ENCODE measurements around the gene DAZAP1. TPM values are rescaled to one million over a fixed set of nuclear protein-coding genes. Genes with fewer than 3 reads are reported as not detected.

The DAZAP1 gene
- total and polyA plus RNA-seq, 2 experiments from 2014 or later, result 35.8 to 46.8 TPM

DNA sequence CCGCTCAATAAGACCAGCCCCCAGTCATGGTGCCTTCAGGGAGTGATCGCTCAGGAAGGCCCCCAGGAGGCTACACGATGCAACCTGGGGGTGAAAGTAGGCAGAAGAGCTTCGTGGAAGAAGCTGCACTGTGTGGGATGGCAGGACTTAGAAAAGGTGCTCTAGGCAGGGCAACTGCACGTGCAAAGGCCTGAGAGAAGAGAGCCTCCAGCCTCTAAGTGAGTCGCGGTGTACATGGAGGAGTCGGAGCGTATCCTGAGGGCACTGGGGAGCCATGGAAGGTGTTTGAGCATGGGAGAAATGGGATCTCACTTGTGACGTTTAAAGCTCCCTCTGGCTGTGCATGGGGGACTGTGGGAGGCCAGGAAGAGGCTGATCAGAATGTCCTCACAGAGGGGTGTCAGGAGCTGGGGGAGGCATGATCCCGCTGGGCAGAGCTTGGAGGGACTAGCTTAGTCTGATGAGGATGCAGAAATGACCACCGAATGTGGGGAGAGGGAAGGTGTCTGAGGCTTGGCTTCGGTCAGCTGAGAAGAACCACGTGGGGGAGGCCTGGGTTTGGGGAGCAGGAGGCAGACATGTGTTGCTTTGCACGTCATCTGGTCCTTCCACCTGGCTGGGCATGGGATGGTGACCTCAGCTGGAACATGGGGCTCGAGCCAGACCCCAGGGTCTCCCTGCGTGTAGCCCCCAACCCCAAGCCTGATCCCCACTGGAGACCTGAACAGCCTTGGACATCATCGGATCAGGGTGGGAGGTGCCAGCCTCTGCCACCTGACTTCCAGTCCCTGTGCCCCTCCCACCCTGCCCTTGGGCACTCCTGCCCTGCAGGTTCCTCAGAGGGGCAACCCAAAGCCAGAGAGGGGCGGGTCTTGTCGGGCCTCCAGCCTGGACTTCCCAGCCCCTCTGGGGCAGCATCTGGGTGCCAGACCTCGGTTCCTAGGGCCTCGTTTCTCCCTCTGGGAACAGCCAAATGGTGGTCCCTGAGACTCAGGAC, 43.6 kb downstream of the DAZAP1 start:
- DNase-seq (ENCODE audit: low spot score), result no peak
- Histone ChIP-seq H4K20me1 (ENCODE audit: insufficient read depth, poor library complexity, severe bottlenecking) (no peaks in the 10 kb centered on the region), H2AFZ (no peak overlapping the region), H3K4me3 (no peak overlapping the region), H3K79me2 (no peaks in the 10 kb centered on the region), H3K9me3 (ENCODE audit: low read depth) (no peaks in the 10 kb centered on the region), H3K4me2 (no peak overlapping the region), H3K9me2 (replicated peaks; ENCODE audit: insufficient read depth) (no peaks in the 10 kb centered on the region), H3K27me3 (peaks cover 87% of the 10 kb centered on the region), H3K4me1 (ENCODE audit: insufficient read depth) (peaks cover 4% of the 10 kb centered on the region), H3K27ac (no peak overlapping the region), H3K36me3 (replicated peaks; ENCODE audit: insufficient read depth, low read depth) (no peaks in the 10 kb centered on the region)
- 61% methylated on average over 21 of the region's 22 CpGs for WGBS (ENCODE audit: low lambda C conversion rate, missing lambda C conversion rate)
- TF ChIP-seq EZH2phosphoT487 (IDR thresholded peaks at IDR 0.05; ENCODE audit: low read depth, severe bottlenecking, unreplicated experiment), result peak; percentile 18
- TF ChIP-seq, protein P1, sequence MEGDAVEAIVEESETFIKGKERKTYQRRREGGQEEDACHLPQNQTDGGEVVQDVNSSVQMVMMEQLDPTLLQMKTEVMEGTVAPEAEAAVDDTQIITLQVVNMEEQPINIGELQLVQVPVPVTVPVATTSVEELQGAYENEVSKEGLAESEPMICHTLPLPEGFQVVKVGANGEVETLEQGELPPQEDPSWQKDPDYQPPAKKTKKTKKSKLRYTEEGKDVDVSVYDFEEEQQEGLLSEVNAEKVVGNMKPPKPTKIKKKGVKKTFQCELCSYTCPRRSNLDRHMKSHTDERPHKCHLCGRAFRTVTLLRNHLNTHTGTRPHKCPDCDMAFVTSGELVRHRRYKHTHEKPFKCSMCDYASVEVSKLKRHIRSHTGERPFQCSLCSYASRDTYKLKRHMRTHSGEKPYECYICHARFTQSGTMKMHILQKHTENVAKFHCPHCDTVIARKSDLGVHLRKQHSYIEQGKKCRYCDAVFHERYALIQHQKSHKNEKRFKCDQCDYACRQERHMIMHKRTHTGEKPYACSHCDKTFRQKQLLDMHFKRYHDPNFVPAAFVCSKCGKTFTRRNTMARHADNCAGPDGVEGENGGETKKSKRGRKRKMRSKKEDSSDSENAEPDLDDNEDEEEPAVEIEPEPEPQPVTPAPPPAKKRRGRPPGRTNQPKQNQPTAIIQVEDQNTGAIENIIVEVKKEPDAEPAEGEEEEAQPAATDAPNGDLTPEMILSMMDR (IDR thresholded peaks at IDR 0.05; ENCODE audit: poor library complexity), result no peak

DNA sequence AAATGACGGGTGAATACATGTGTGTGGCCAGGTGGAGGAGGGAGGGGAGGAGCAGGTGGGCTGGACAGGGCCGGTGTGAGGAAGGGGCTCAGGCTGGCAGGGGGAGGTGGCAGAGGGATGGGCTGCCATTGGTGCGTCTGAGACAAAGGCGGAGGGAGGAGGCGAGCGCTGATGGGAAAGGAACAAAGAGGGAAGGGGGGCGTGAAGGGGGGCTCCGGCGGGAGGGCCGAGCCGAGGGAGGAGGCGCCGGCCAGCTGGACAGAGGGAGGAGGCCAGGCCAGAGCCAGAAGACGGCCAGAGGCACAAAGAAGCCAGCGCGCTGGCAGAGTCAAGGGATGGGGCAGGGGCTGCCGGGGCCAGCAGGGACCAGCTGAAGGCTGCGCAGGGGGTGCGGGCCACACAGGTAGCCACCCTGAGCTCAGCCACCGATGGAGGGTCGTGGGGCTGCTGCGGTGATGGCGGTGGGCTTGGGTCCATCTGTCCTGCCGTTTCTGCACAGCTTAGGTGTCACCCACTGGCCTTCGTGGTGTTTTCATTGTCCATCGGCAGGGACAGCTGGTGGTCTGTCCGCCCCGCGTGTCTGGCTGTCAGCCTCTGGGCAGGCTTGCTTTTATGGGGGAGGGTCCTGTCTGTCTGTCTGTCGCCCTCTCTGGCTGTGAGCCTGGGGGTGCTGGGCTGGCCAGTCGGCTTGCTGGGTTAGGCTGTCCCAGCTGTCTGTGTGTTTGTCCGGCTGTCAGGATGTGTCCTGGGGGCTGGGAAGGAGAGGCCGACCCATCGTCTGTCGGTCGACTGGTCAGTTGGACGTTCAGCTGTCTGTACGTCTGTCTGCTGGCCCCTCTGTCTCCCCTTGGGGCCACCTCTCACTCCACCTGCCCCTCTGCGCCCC, 44.8 kb downstream of the DAZAP1 start:
- Histone ChIP-seq H3K27ac (no peak overlapping the region), H4K20me1 (ENCODE audit: insufficient read depth, poor library complexity, severe bottlenecking) (no peaks in the 10 kb centered on the region), H3K36me3 (replicated peaks; ENCODE audit: insufficient read depth, low read depth) (no peaks in the 10 kb centered on the region), H3K27me3 (peaks cover 85% of the 10 kb centered on the region), H3K9me2 (replicated peaks; ENCODE audit: insufficient read depth) (no peaks in the 10 kb centered on the region), H3K79me2 (no peaks in the 10 kb centered on the region), H2AFZ (no peak overlapping the region), H3K4me3 (no peak overlapping the region), H3K4me1 (ENCODE audit: insufficient read depth) (no peaks in the 10 kb centered on the region), H3K9me3 (ENCODE audit: low read depth) (no peaks in the 10 kb centered on the region), H3K4me2 (no peak overlapping the region)
- no peak for DNase-seq (ENCODE audit: low spot score)
- TF ChIP-seq EZH2phosphoT487 (IDR thresholded peaks at IDR 0.05; ENCODE audit: low read depth, severe bottlenecking, unreplicated experiment) (no peak), EZH2 (IDR thresholded peaks at IDR 0.05; ENCODE audit: borderline replicate concordance) (no peak)
- TF ChIP-seq, protein P1 (IDR thresholded peaks at IDR 0.05; ENCODE audit: poor library complexity), result no peak
- WGBS (ENCODE audit: low lambda C conversion rate, missing lambda C conversion rate), result 72% methylated on average over 21 of the region's 39 CpGs

DNA sequence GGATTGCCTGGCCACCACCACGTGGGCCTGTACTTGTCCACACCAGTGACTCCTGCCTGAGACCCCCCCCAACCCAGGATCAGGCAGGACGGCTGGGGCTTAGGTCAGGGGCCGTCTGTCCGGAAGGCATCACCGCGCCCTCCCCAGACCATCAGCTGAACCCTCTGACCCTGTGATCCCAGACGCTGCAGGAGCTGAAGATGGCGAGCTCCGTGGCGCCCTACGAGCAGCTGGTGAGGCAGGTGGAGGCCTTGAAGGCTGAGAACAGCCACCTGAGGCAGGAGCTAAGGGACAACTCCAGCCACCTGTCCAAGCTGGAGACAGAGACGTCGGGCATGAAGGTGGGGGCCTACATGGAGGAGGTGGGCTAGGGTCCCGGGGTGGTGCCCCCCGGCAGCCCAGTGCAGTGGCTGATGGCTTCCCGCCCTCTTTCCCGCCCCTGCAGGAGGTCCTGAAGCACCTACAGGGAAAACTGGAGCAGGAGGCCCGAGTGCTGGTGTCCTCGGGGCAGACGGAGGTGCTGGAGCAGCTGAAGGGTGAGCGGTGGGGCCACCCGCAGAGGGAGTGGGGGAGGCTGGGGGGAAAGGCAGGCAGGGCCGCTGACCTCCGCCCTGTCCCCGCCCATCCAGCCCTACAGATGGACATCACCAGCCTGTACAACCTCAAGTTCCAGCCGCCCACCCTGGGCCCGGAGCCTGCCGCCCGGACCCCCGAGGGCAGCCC, 45.6 kb downstream of the DAZAP1 start:
- WGBS (ENCODE audit: low lambda C conversion rate, missing lambda C conversion rate), result 77% methylated on average over 17 of the region's 30 CpGs
- no peak overlapping the region for H2AFZ ChIP-seq
- no peaks in the 10 kb centered on the region for H3K9me3 ChIP-seq (ENCODE audit: low read depth)
- no peak overlapping the region for H3K4me2 ChIP-seq
- no peaks in the 10 kb centered on the region for H3K4me1 ChIP-seq (ENCODE audit: insufficient read depth)
- TF ChIP-seq EZH2 (IDR thresholded peaks at IDR 0.05; ENCODE audit: borderline replicate concordance) (no peak), EZH2phosphoT487 (IDR thresholded peaks at IDR 0.05; ENCODE audit: low read depth, severe bottlenecking, unreplicated experiment) (no peak)
- no peaks in the 10 kb centered on the region for H3K79me2 ChIP-seq
- DNase-seq (ENCODE audit: low spot score), result no peak
- no peaks in the 10 kb centered on the region for H4K20me1 ChIP-seq (ENCODE audit: insufficient read depth, poor library complexity, severe bottlenecking)
- no peaks in the 10 kb centered on the region for H3K36me3 ChIP-seq (replicated peaks; ENCODE audit: insufficient read depth, low read depth)
- no peak overlapping the region for H3K27ac ChIP-seq
- peaks cover 83% of the 10 kb centered on the region for H3K27me3 ChIP-seq
- no peaks in the 10 kb centered on the region for H3K9me2 ChIP-seq (replicated peaks; ENCODE audit: insufficient read depth)
- no peak overlapping the region for H3K4me3 ChIP-seq

Data from hepatocyte (in vitro differentiated cells).